Caco-2 (cell line): ENCODE data around the gene PYGL. TPM values are rescaled to one million over a fixed set of nuclear protein-coding genes. Genes with fewer than 3 reads are reported as not detected.

Experiments
- BruUV-seq: library from RNA; stranded (reverse); fragments of 400-500 nt; replicated peaks from 2 replicates; lab custom pipeline; 2021; lab: Mats Ljungman, UMichigan
- CTCF ChIA-PET: fragments of 300-600 bp; sonication (Branson Sonifier 250); formaldehyde crosslinking; loops from one replicate; lab custom pipeline; 2022; ENCODE audit warnings: antibody characterized with exemption; lab: Charles Lee
- POLR2A ChIA-PET: fragments of 300-600 bp; sonication (Branson Sonifier 250); formaldehyde crosslinking; loops from one replicate; lab custom pipeline; 2022; ENCODE audit warnings: antibody characterized with exemption; lab: Charles Lee
- DNase-seq, 2 experiments: peaks; one replicate each; pipeline versions ENCODE4 v3.0.0 to v3.0.0-alpha.2; 2020 to 2022
- H3K27me3 ChIP-seq: replicated peaks from 2 replicates; pipeline ENCODE4 v1.6.0; 2011; ENCODE audit warnings: low read length; ENCODE audit not compliant: control insufficient read depth, insufficient read depth
- H3K36me3 ChIP-seq: 2 replicates; pipeline ENCODE4 v1.5.1; 2011; ENCODE audit warnings: low read length; ENCODE audit not compliant: control insufficient read depth, insufficient read depth
- H3K4me1 ChIP-seq: fragments of 250-450 bp; sonication (Bioruptor Pico); 2 replicates; pipeline ENCODE4 v1.5.1; 2020; ENCODE audit warnings: mild to moderate bottlenecking
- H3K4me3 ChIP-seq: 2 replicates; pipeline ENCODE4 v1.5.1; 2011; ENCODE audit warnings: low read depth, mild to moderate bottlenecking, control low read depth, low read length
- H3K9me3 ChIP-seq: fragments of 250-450 bp; sonication (Bioruptor Pico); 2 replicates; pipeline ENCODE4 v1.5.1; 2020; ENCODE audit warnings: mild to moderate bottlenecking, moderate library complexity
- H3K27ac Mint-ChIP-seq: one replicate; pipeline ENCODE4 v1.8.0; 2022; ENCODE audit warnings: mixed read lengths; ENCODE audit not compliant: unreplicated experiment
- H3K27me3 Mint-ChIP-seq: one replicate; pipeline ENCODE4 v1.8.0; 2022; ENCODE audit warnings: mixed read lengths; ENCODE audit not compliant: insufficient read depth, unreplicated experiment
- H3K36me3 Mint-ChIP-seq: one replicate; pipeline ENCODE4 v1.8.0; 2022; ENCODE audit warnings: mild to moderate bottlenecking, mixed read lengths; ENCODE audit not compliant: insufficient read depth, unreplicated experiment
- H3K4me1 Mint-ChIP-seq: one replicate; pipeline ENCODE4 v1.8.0; 2022; ENCODE audit warnings: low read depth, mixed read lengths; ENCODE audit not compliant: unreplicated experiment
- H3K4me3 Mint-ChIP-seq: one replicate; pipeline ENCODE4 v1.8.0; 2022; ENCODE audit warnings: mild to moderate bottlenecking, moderate library complexity, mixed read lengths; ENCODE audit not compliant: unreplicated experiment
- H3K9me3 Mint-ChIP-seq: one replicate; pipeline ENCODE4 v1.8.0; 2022; ENCODE audit warnings: mixed read lengths; ENCODE audit not compliant: unreplicated experiment
- intact Hi-C: fragments of 100-400 bp; cut with micrococcal nuclease; formaldehyde crosslinking; loops from one replicate; pipeline ENCODE4 v1.10.0; 2022; ENCODE audit not compliant: unreplicated experiment
- total RNA-seq: library from RNA; stranded (reverse); gene quantifications from 2 replicates; pipeline ENCODE4 v1.2.3, GENCODE V29; 2022
- TF ChIP-seq, protein P1 (sequence below), 2 experiments: fragments of 200-600 bp in 1 of 2; IDR thresholded peaks; 1 replicate in 1 of 2; 2 replicates in 1 of 2; pipeline versions ENCODE4 v1.5.1 to v1.8.0; 2011 to 2022; ENCODE audit warnings: antibody characterized with exemption in 1 of 2, control low read depth in 1 of 2, inconsistent platforms in 1 of 2, low read depth in 1 of 2, low read length in 1 of 2, mild to moderate bottlenecking in 1 of 2, moderate library complexity in 1 of 2; ENCODE audit not compliant: insufficient read depth in 1 of 2, severe bottlenecking in 1 of 2, unreplicated experiment in 1 of 2

Gene PYGL
- total RNA-seq, 1 experiment from 2014 or later: 98.1 TPM

DNA sequence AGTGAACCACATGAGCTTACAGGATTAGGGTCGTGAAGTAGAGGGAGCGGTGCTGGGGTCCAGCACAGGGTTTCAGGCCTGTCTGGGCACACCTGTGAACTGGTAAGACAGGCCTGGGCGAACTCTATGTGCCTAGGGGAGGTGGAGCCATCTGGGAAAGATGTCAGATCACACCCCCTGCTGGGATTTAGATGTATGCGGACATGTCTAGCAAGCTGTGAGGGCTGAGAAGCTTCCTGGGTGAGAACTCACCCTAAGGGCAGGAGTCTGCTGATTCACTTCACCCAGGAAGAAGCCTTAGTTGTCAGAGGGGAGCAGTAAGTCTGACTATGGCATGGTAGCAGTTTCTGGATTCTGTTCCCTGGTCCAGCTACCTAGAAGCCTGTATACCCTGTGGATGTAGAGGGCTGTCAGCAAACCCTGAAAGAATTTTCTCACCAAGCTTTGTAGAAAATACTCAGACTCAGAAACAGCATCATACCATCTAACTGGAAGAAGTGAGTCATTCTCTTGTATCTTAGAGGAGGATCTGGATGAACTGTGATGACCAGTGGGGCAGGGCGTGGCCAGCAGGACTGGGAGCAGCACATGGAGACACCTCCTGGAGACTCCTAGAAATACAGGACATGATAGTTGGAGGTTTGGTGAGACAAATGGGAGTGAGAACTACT lies 11.2 kb upstream of the PYGL start:
- no TSS peak for BruUV-seq
- no peaks in the 10 kb centered on the region for H3K36me3 ChIP-seq
- CTCF ChIA-PET: interaction anchor here (1.0 kb wide), 3 partner anchors 11 to 139 kb away, joined by 3 read pairs; partner anchors contain the start of genes PYGL and TRIM9
- Mint-ChIP-seq H3K36me3 (no peaks in the 10 kb centered on the region), H3K9me3 (no peaks in the 10 kb centered on the region), H3K27ac (peak overlapping the region; percentile 52), H3K4me3 (peak overlapping the region; percentile 18), H3K27me3 (no peaks in the 10 kb centered on the region), H3K4me1 (peaks cover 14% of the 10 kb centered on the region)
- TF ChIP-seq, protein P1, sequence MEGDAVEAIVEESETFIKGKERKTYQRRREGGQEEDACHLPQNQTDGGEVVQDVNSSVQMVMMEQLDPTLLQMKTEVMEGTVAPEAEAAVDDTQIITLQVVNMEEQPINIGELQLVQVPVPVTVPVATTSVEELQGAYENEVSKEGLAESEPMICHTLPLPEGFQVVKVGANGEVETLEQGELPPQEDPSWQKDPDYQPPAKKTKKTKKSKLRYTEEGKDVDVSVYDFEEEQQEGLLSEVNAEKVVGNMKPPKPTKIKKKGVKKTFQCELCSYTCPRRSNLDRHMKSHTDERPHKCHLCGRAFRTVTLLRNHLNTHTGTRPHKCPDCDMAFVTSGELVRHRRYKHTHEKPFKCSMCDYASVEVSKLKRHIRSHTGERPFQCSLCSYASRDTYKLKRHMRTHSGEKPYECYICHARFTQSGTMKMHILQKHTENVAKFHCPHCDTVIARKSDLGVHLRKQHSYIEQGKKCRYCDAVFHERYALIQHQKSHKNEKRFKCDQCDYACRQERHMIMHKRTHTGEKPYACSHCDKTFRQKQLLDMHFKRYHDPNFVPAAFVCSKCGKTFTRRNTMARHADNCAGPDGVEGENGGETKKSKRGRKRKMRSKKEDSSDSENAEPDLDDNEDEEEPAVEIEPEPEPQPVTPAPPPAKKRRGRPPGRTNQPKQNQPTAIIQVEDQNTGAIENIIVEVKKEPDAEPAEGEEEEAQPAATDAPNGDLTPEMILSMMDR (IDR thresholded peaks at IDR 0.05; ENCODE audit: insufficient read depth in 1 of 2, low read depth in 1 of 2, low read length in 1 of 2, severe bottlenecking in 1 of 2, unreplicated experiment in 1 of 2): peak; percentile 25 to 67
- POLR2A ChIA-PET: interaction anchor here (0.7 kb wide), 1 partner anchor 12 kb away, joined by 3 read pairs; the partner anchor contains the start of gene PYGL
- peak; percentile 87 to 91 for DNase-seq
- H3K4me1 ChIP-seq: peaks cover 6% of the 10 kb centered on the region; the same call in 1 of the 2 replicates
- intact Hi-C loops: loop anchor here (1.0 to 2.0 kb wide), 2 partner anchors 12 to 265 kb away; no protein-coding TSS in a partner anchor
- H3K4me3 ChIP-seq: no peak overlapping the region
- no peaks in the 10 kb centered on the region for H3K27me3 ChIP-seq
- no peaks in the 10 kb centered on the region for H3K9me3 ChIP-seq

DNA sequence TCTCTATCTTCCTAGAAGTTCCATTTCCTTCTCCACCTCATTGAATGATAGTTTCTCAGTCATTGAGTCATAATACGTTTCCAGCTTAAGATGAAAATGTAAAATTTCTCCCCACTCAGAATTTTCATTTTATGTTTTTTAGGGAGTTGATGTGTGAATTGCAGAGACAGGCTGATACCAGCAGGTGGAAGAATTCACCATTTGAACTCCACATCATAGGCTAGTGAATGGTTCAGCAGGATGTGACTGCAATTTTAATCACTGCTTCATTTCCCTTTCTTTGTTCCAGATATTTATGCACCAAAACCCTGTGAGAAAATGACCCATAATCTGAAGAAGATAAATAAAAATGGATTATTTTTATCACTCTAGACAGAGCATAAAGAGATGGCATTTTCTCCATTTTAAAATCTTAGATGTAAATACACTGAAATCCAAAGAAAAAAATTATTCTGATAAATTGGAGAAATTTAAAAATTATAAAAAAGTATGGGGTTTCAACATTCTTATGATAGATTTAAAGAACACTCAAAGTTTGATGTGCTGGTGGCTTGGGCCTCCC lies 10.6 kb upstream of the PYGL start:
- no peaks in the 10 kb centered on the region for H3K9me3 ChIP-seq
- H3K4me1 Mint-ChIP-seq: peaks cover 14% of the 10 kb centered on the region
- DNase-seq: peak in 1 of 2 experiments; percentile 21
- no peaks in the 10 kb centered on the region for H3K27me3 ChIP-seq
- H3K27ac Mint-ChIP-seq: peak overlapping the region; percentile 52
- intact Hi-C loops: loop anchor here (1.0 to 2.0 kb wide), 2 partner anchors 12 to 266 kb away; no protein-coding TSS in a partner anchor
- H3K27me3 Mint-ChIP-seq: no peaks in the 10 kb centered on the region
- BruUV-seq: no TSS peak
- TF ChIP-seq, protein P1 (IDR thresholded peaks at IDR 0.05; ENCODE audit: insufficient read depth in 1 of 2, low read depth in 1 of 2, low read length in 1 of 2, severe bottlenecking in 1 of 2, unreplicated experiment in 1 of 2): peak in 1 of 2 experiments; percentile 58
- no peak overlapping the region for H3K4me3 Mint-ChIP-seq
- H3K36me3 ChIP-seq: no peaks in the 10 kb centered on the region
- H3K4me1 ChIP-seq: peaks cover 6% of the 10 kb centered on the region; the same call in 1 of the 2 replicates
- no peaks in the 10 kb centered on the region for H3K36me3 Mint-ChIP-seq
- ChIA-PET POLR2A (interaction anchor here (0.7 kb wide), 1 partner anchor 11 kb away, joined by 3 read pairs; the partner anchor contains the start of gene PYGL), CTCF (interaction anchor here (1.0 kb wide), 3 partner anchors 10 to 140 kb away, joined by 3 read pairs; partner anchors contain the start of genes PYGL and TRIM9)
- H3K9me3 Mint-ChIP-seq: no peaks in the 10 kb centered on the region
- no peak overlapping the region for H3K4me3 ChIP-seq

GRCh38 chr14:50953502-50953901 lies 9.2 kb upstream of the PYGL start:
- Mint-ChIP-seq H3K27me3 (no peaks in the 10 kb centered on the region), H3K36me3 (no peaks in the 10 kb centered on the region), H3K27ac (no peak overlapping the region), H3K9me3 (no peaks in the 10 kb centered on the region), H3K4me3 (no peak overlapping the region), H3K4me1 (peaks cover 14% of the 10 kb centered on the region)
- POLR2A ChIA-PET: no interaction called here
- intact Hi-C loops: no loop called here
- no peaks in the 10 kb centered on the region for H3K27me3 ChIP-seq
- H3K4me1 ChIP-seq: peaks cover 6% of the 10 kb centered on the region; the same call in 1 of the 2 replicates
- no TSS peak for BruUV-seq
- no peaks in the 10 kb centered on the region for H3K9me3 ChIP-seq
- no peak overlapping the region for H3K4me3 ChIP-seq
- CTCF ChIA-PET: no interaction called here
- DNase-seq: no peak
- no peaks in the 10 kb centered on the region for H3K36me3 ChIP-seq
- TF ChIP-seq, protein P1 (IDR thresholded peaks at IDR 0.05; ENCODE audit: insufficient read depth in 1 of 2, low read depth in 1 of 2, low read length in 1 of 2, severe bottlenecking in 1 of 2, unreplicated experiment in 1 of 2): no peak
